Small intestine (tissue), 7 donors: ENCODE data around the gene INSRR. TPM values are rescaled to one million over a fixed set of nuclear protein-coding genes. Genes with fewer than 3 reads are reported as not detected.

Experiments
- DNase-seq, 2 donors: peaks; one replicate each; pipeline versions ENCODE4 v3.0.0 to v3.0.0-alpha.2; 2013
- FAIRE-seq: peaks from 2 replicates; lab custom pipeline; 2012; peaks lifted over from hg19 to GRCh38; lab: Jason Lieb, UNC
- H3K27ac ChIP-seq, 3 donors: one replicate each; pipeline ENCODE4 v1.5.1; 2013; ENCODE audit warnings: low read length in 2 of 3, mild to moderate bottlenecking in 2 of 3, control low read depth in 1 of 3, inconsistent platforms in 1 of 3, low read depth in 1 of 3, moderate library complexity in 1 of 3
- H3K27me3 ChIP-seq, 3 donors: one replicate each; pipeline ENCODE4 v1.6.1; 2013; ENCODE audit warnings: low read length in 3 of 3, inconsistent platforms in 1 of 3; ENCODE audit not compliant: control insufficient read depth in 3 of 3, insufficient read depth in 3 of 3
- H3K36me3 ChIP-seq, 3 donors: one replicate each; pipeline ENCODE4 v1.6.1; 2013; ENCODE audit warnings: low read length in 3 of 3, inconsistent platforms in 1 of 3, low read depth in 1 of 3, mild to moderate bottlenecking in 1 of 3, moderate library complexity in 1 of 3; ENCODE audit not compliant: control insufficient read depth in 3 of 3, insufficient read depth in 2 of 3
- H3K4me1 ChIP-seq, 3 donors: one replicate each; pipeline ENCODE4 v1.6.1; 2013; ENCODE audit warnings: low read length in 2 of 3, inconsistent platforms in 1 of 3, low read depth in 1 of 3, mild to moderate bottlenecking in 1 of 3, moderate library complexity in 1 of 3; ENCODE audit not compliant: control insufficient read depth in 3 of 3, insufficient read depth in 2 of 3
- H3K4me3 ChIP-seq, 3 donors: one replicate each; pipeline ENCODE4 v1.5.1; 2013; ENCODE audit warnings: low read length in 3 of 3, control low read depth in 1 of 3, inconsistent platforms in 1 of 3, low read depth in 1 of 3, mild to moderate bottlenecking in 1 of 3, moderate library complexity in 1 of 3
- H3K9me3 ChIP-seq, 2 donors: one replicate each; pipeline ENCODE4 v1.6.1; 2013; ENCODE audit warnings: low read depth in 1 of 2, low read length in 1 of 2; ENCODE audit not compliant: control insufficient read depth in 2 of 2, insufficient read depth in 1 of 2
- WGBS, 3 donors: extraction: QIAGEN DNeasy Blood & Tissue Kit; methylation state at CpG; one replicate each; pipeline ENCODE4 v1.1.7; 2013; 5-methylcytosine and 5-hydroxymethylcytosine counted together
- polyA plus RNA-seq, 4 donors: library from polyadenylated mRNA; stranded (reverse) in 3 of 4; unstranded in 1 of 4; fragments of 200-250 nt in 3 of 4; fragments of 120-200 nt in 1 of 4; gene quantifications; one replicate each; pipeline versions ENCODE4 v1.2.1 to v1.2.3, GENCODE V29; 2013
- donor health status: healthy with polysubstance abuse.
- donor health status: control.
- donor health status: control.
- donor health status: Bipolar disorder and iron deficiency.
- donor health status: healthy.

INSRR gene
- polyA plus RNA-seq, 4 donors, result 0.01 to 0.04 TPM; not detected in 2

GRCh38 chr1:156857532-156857931 is 1.4 kb downstream of the INSRR start:
- no peaks in the 10 kb centered on the region for H3K36me3 ChIP-seq
- WGBS, 3 donors, result 46 to 74% (median 64%) methylated on average over 3 of the region's 3 CpGs
- no peak overlapping the region for H3K27ac ChIP-seq
- no peak for FAIRE-seq
- H3K4me1 ChIP-seq, result peaks cover 0 to 15% (median 2%) of the 10 kb centered on the region in 3 donors
- no peak overlapping the region for H3K4me3 ChIP-seq
- no peak for DNase-seq
- no peaks in the 10 kb centered on the region for H3K9me3 ChIP-seq
- peaks cover 11 to 75% (median 23%) of the 10 kb centered on the region in 3 donors for H3K27me3 ChIP-seq

GRCh38 chr1:156856282-156856785 is 2.6 kb downstream of the INSRR start:
- Histone ChIP-seq H3K27ac (no peak overlapping the region), H3K4me1 (peaks cover 0 to 17% (median 2%) of the 10 kb centered on the region in 3 donors), H3K4me3 (no peak overlapping the region), H3K36me3 (no peaks in the 10 kb centered on the region), H3K9me3 (no peaks in the 10 kb centered on the region), H3K27me3 (peaks cover 11 to 65% (median 15%) of the 10 kb centered on the region in 3 donors)
- DNase-seq (no peak), FAIRE-seq (no peak)
- 66 to 83% (median 71%) methylated on average over 3 of the region's 3 CpGs for WGBS, 3 donors

- Histone ChIP-seq H3K4me3 (no peak overlapping the region), H3K27ac (no peak overlapping the region), H3K36me3 (no peaks in the 10 kb centered on the region), H3K27me3 (peaks cover 8 to 54% (median 8%) of the 10 kb centered on the region in 3 donors), H3K4me1 (peaks cover 0 to 8% (median 2%) of the 10 kb centered on the region in 3 donors), H3K9me3 (no peaks in the 10 kb centered on the region)
- FAIRE-seq (no peak), DNase-seq (no peak)
- WGBS, 3 donors, result 46 to 65% (median 53%) methylated on average over 3 of the region's 3 CpGs
Observed at GRCh38 chr1:156854634-156855033, 4.3 kb downstream of the INSRR start.

GRCh38 chr1:156853761-156854160 is 5.2 kb downstream of the INSRR start:
- no peak for DNase-seq
- Histone ChIP-seq H3K36me3 (no peaks in the 10 kb centered on the region), H3K4me3 (no peak overlapping the region), H3K27ac (no peak overlapping the region), H3K27me3 (peaks cover 5 to 52% (median 6%) of the 10 kb centered on the region in 3 donors), H3K9me3 (no peaks in the 10 kb centered on the region), H3K4me1 (peaks cover 0 to 2% (median 0%) of the 10 kb centered on the region in 3 donors)
- WGBS, 3 donors, result 92 to 93% (median 93%) methylated on average over 19 of the region's 19 CpGs
- no peak for FAIRE-seq

GRCh38 chr1:156852418-156852874 is 6.5 kb downstream of the INSRR start:
- peaks cover 0 to 5% (median 0%) of the 10 kb centered on the region in 3 donors for H3K4me1 ChIP-seq
- no peaks in the 10 kb centered on the region for H3K9me3 ChIP-seq
- H3K27me3 ChIP-seq, result peaks cover 0 to 52% (median 4%) of the 10 kb centered on the region in 3 donors
- DNase-seq, result peak; percentile 16 to 23
- no peak for FAIRE-seq
- H3K4me3 ChIP-seq, result no peak overlapping the region
- 12 to 42% (median 27%) methylated on average over 9 of the region's 9 CpGs for WGBS, 3 donors
- H3K27ac ChIP-seq, result no peak overlapping the region
- H3K36me3 ChIP-seq, result no peaks in the 10 kb centered on the region

- DNase-seq (no peak), FAIRE-seq (no peak)
- no peaks in the 10 kb centered on the region for H3K36me3 ChIP-seq
- WGBS, 3 donors, result 45 to 71% (median 51%) methylated on average over 17 of the region's 17 CpGs
- H3K4me3 ChIP-seq, result no peak overlapping the region
- H3K4me1 ChIP-seq, result peaks cover 0 to 5% (median 0%) of the 10 kb centered on the region in 3 donors
- H3K27me3 ChIP-seq, result peaks cover 0 to 52% (median 2%) of the 10 kb centered on the region in 3 donors
- no peak overlapping the region for H3K27ac ChIP-seq
- no peaks in the 10 kb centered on the region for H3K9me3 ChIP-seq
Observed at GRCh38 chr1:156851779-156852417, 7.0 kb downstream of the INSRR start.

- Histone ChIP-seq H3K36me3 (no peaks in the 10 kb centered on the region), H3K9me3 (no peaks in the 10 kb centered on the region), H3K4me1 (peaks cover 0 to 13% (median 0%) of the 10 kb centered on the region in 3 donors), H3K27ac (no peak overlapping the region), H3K27me3 (peaks cover 5 to 73% (median 20%) of the 10 kb centered on the region in 3 donors), H3K4me3 (no peak overlapping the region)
- FAIRE-seq, result no peak
- 26 to 37% (median 31%) methylated on average over 23 of the region's 23 CpGs for WGBS, 3 donors
- no peak for DNase-seq
Observed at GRCh38 chr1:156849151-156849496, 9.8 kb downstream of the INSRR start.

- FAIRE-seq, result no peak
- no peak overlapping the region for H3K4me3 ChIP-seq
- H3K9me3 ChIP-seq, result no peaks in the 10 kb centered on the region
- H3K27ac ChIP-seq, result no peak overlapping the region
- WGBS, 3 donors, result 9 to 16% (median 12%) methylated on average over 32 to 36 of the region's 36 CpGs
- H3K4me1 ChIP-seq, result peaks cover 0 to 13% (median 0%) of the 10 kb centered on the region in 3 donors
- H3K36me3 ChIP-seq, result no peaks in the 10 kb centered on the region
- peaks cover 5 to 74% (median 25%) of the 10 kb centered on the region in 3 donors for H3K27me3 ChIP-seq
- peak; percentile 56 to 64 for DNase-seq
Observed at GRCh38 chr1:156848461-156849150, 10.3 kb downstream of the INSRR start.
